Measurements from ENCODE around the gene APPL2.
A peak's percentile ranks its signal among the peaks of the same experiment; 100 is the strongest.
"Not testable (repeated sequence)": the region's sequence is repeated elsewhere in the genome, so short reads cannot be mapped to it uniquely, and the experiment has no call there.

APPL2 gene

GRCh38 chr12:105256431-105256830, 20.5 kb upstream of the APPL2 start:
- not testable (repeated sequence) for FAIRE-seq; DNase-seq (ENCODE audit: low spot score)

GRCh38 chr12:105256011-105256410, 20.0 kb upstream of the APPL2 start:
- FAIRE-seq = no peak
- DNase-seq (ENCODE audit: low spot score) = no peak

GRCh38 chr12:105253866-105254513, 18.0 kb upstream of the APPL2 start:
- FAIRE-seq (no peak), DNase-seq (ENCODE audit: low spot score) (peak; percentile 62)

- DNase-seq (ENCODE audit: low spot score) (no peak), FAIRE-seq (no peak)
Measured at GRCh38 chr12:105252901-105253300, 16.9 kb upstream of the APPL2 start.

- FAIRE-seq; DNase-seq (ENCODE audit: low spot score): not testable (repeated sequence)
Measured at GRCh38 chr12:105245776-105246427, 9.9 kb upstream of the APPL2 start.

GRCh38 chr12:105245291-105245690, 9.3 kb upstream of the APPL2 start:
- DNase-seq (ENCODE audit: low spot score) (no peak), FAIRE-seq (no peak)

- DNase-seq (ENCODE audit: low spot score) = no peak
- no peak for FAIRE-seq
Measured at GRCh38 chr12:105240228-105240627, 4.3 kb upstream of the APPL2 start.

- no peak for DNase-seq (ENCODE audit: low spot score)
- no peak for FAIRE-seq
Measured at GRCh38 chr12:105239304-105239703, 3.3 kb upstream of the APPL2 start.

GRCh38 chr12:105237666-105238065, 1.7 kb upstream of the APPL2 start:
- DNase-seq (ENCODE audit: low spot score) = no peak
- FAIRE-seq = no peak

- no peak for DNase-seq (ENCODE audit: low spot score)
- FAIRE-seq = no peak
Measured at GRCh38 chr12:105235281-105235731, 668 bp downstream of the APPL2 start.

GRCh38 chr12:105234197-105234596, 1.8 kb downstream of the APPL2 start:
- FAIRE-seq (no peak), DNase-seq (ENCODE audit: low spot score) (no peak)

- FAIRE-seq (no peak), DNase-seq (ENCODE audit: low spot score) (no peak)
Measured at GRCh38 chr12:105233041-105233905, 2.7 kb downstream of the APPL2 start.

GRCh38 chr12:105231396-105231795, 4.6 kb downstream of the APPL2 start:
- DNase-seq (ENCODE audit: low spot score) (no peak), FAIRE-seq (no peak)

- no peak for DNase-seq (ENCODE audit: low spot score)
- no peak for FAIRE-seq
Measured at GRCh38 chr12:105229371-105229770, 6.6 kb downstream of the APPL2 start.

GRCh38 chr12:105228966-105229365, 7.0 kb downstream of the APPL2 start:
- DNase-seq (ENCODE audit: low spot score) (no peak), FAIRE-seq (no peak)

- FAIRE-seq (no peak), DNase-seq (ENCODE audit: low spot score) (no peak)
Measured at GRCh38 chr12:105228494-105228893, 7.5 kb downstream of the APPL2 start.

- no peak for DNase-seq (ENCODE audit: low spot score)
- no peak for FAIRE-seq
Measured at GRCh38 chr12:105227879-105228278, 8.1 kb downstream of the APPL2 start.

GRCh38 chr12:105226219-105226618, 9.8 kb downstream of the APPL2 start:
- no peak for FAIRE-seq
- no peak for DNase-seq (ENCODE audit: low spot score)

GRCh38 chr12:105225505-105226015, 10.4 kb downstream of the APPL2 start:
- FAIRE-seq (no peak), DNase-seq (ENCODE audit: low spot score) (no peak)

- no peak for FAIRE-seq
- no peak for DNase-seq (ENCODE audit: low spot score)
Measured at GRCh38 chr12:105224399-105224798, 11.6 kb downstream of the APPL2 start.

- FAIRE-seq (no peak), DNase-seq (ENCODE audit: low spot score) (no peak)
Measured at GRCh38 chr12:105223884-105224283, 12.1 kb downstream of the APPL2 start.

GRCh38 chr12:105223352-105223845, 12.6 kb downstream of the APPL2 start:
- FAIRE-seq = no peak
- DNase-seq (ENCODE audit: low spot score) = no peak
